D721Med (cell line): ENCODE measurements around the gene ACP5.

Experiments
- DNase-seq: peaks from one replicate; pipeline ENCODE4 v3.0.0; 2011; ENCODE audit warnings: low spot score; ENCODE audit not compliant: insufficient read length
- FAIRE-seq: peaks from 2 replicates; lab custom pipeline; 2011; peaks lifted over from hg19 to GRCh38; lab: Jason Lieb, UNC
- TF ChIP-seq, protein P1 (sequence below): IDR thresholded peaks from 2 replicates; pipeline ENCODE4 v1.5.1; 2012; ENCODE audit warnings: mild to moderate bottlenecking, control low read depth; ENCODE audit not compliant: insufficient read depth; ENCODE audit errors: missing control alignments

ACP5 gene

DNA sequence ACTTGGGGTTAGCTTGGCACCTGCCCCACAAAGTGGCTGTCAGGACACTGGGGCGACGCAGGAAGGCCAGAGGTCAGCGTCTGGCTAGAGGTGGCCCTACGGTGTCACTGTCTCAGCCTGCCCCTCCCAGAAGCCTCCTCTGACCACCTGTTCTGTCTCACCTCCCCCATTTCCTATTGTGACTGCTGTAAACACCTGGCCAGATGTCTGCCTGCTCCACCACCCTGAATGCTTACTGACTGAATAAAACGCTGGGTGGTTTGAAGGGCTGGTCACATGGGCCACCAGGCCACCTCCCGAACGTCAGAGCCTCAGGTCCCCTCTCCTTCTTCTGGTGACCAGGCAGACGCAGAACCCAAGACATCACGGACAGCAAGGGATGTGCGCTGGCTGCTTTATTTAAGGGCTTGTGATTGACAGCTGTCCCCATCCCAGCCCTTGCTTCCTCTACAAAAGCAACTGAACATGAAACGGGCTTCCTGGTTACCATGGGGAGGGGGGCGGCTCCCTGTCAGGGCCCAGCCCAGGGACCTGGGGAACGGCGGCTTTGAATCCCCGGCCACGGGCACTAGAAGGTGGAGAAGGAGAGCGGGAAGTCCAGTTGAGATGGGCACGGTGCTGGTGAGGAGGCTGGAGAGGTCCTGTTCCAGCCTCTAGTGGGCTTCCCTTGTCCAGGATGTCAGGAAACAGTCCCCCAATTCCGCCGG lies 24.6 kb downstream of the ACP5 start:
- DNase-seq (no peak), FAIRE-seq (no peak)
- TF ChIP-seq, protein P1, sequence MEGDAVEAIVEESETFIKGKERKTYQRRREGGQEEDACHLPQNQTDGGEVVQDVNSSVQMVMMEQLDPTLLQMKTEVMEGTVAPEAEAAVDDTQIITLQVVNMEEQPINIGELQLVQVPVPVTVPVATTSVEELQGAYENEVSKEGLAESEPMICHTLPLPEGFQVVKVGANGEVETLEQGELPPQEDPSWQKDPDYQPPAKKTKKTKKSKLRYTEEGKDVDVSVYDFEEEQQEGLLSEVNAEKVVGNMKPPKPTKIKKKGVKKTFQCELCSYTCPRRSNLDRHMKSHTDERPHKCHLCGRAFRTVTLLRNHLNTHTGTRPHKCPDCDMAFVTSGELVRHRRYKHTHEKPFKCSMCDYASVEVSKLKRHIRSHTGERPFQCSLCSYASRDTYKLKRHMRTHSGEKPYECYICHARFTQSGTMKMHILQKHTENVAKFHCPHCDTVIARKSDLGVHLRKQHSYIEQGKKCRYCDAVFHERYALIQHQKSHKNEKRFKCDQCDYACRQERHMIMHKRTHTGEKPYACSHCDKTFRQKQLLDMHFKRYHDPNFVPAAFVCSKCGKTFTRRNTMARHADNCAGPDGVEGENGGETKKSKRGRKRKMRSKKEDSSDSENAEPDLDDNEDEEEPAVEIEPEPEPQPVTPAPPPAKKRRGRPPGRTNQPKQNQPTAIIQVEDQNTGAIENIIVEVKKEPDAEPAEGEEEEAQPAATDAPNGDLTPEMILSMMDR, result no peak

DNA sequence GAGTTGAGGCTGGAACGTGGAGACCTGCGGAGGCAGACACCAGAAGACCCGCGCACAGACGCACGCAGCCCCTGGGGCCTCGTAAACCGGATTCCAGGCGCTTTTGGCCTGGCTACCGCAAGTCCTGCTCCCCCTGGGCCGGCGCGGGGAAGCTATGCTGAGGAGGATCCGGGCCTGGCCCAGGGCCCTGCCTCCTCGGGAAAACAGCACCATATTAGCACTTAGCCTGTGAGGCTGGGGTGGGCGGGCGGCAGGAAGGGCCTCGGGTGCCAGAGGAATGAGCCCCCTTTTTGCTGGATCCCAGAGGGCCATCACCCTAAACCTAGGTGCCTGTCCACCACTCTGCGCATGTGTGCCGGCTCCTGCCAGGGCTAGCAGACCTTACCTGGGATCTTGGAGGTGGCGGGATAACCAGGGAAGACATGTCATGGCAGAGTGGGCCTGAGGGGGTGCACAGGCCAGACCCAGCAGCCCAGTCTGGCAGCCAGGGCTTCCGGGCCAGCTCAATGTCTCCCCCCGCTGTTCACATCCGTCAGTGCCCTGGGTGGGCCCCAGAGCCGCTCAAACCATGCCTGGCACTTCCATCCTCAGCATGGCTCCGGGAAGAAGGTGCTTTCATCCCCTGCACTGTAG lies 25.7 kb downstream of the ACP5 start:
- no peak for FAIRE-seq
- TF ChIP-seq, protein P1, result peak; percentile 21
- no peak for DNase-seq

DNA sequence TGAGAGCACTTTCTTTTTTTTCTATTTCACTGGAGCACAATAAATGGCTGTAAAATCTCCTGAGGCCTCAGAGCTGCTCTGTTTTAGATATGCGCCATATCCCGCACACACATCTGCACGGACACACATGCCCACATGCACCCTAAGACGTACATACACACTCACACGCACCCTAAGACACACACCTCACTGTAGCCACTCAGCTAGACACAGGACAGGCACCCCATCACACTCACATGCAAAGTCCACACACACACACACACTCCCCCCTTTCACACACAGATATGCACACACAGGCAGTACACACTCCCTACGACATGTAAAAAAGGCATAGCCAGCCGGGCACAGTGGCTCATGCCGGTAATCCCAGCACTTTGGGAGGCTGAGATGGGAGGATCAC lies 27.2 kb downstream of the ACP5 start:
- TF ChIP-seq, protein P1, result no peak
- DNase-seq, result no peak
- no peak for FAIRE-seq

DNA sequence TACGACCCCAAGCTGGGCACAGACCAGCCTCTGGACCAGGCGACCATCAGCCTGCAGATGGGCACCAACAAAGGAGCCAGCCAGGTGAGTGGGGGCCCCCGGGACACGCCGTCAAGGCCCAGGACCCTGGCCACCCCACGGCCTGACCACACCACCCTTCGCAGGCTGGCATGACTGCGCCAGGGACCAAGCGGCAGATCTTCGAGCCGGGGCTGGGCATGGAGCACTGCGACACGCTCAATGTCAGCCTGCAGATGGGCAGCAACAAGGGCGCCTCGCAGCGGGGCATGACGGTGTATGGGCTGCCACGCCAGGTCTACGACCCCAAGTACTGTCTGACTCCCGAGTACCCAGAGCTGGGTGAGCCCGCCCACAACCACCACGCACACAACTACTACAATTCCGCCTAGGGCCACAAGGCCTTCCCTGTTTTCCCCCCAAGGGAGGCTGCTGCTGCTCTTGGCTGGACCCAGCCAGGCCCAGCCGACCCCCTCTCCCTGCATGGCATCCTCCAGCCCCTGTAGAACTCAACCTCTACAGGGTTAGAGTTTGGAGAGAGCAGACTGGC lies 28.0 kb downstream of the ACP5 start:
- DNase-seq, result no peak
- no peak for FAIRE-seq
- TF ChIP-seq, protein P1, result no peak

DNA sequence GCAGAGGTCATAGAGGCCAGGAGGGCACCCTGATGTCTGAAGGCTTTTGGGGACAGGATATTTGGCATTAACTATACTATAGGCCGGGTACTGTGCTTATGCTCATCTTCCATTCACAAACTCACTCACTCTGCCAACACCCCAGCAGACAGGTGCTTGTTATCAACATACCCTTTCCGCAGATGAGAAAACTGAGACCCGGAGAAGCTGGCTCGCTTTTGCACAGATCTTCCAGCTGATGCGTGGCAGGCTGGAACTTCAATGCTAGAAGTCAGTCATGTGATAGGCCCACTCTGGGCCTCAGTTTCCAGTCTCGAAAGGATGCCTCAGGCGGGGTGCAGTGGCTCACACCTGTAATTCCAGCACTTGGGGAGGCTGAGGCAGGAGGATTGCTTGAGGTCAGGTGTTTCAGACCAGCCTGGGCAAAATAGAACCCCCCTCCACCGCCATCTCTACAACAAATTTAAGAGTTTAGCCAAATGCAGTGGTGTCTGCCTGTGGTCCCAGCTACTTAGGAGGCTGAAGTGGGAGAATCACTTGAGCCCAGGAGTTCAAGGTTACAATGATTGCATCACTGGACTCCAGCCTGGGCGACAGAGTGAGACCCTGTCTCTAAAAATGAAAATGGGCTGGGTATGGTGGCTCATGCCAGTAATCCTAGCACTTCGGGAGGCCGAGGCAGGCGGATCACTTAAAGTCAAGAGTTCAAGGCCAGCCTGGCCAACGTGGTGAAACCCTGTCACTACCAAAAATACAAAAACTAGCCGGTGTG lies 29.3 kb downstream of the ACP5 start:
- TF ChIP-seq, protein P1, result no peak
- FAIRE-seq, result no peak
- no peak for DNase-seq

DNA sequence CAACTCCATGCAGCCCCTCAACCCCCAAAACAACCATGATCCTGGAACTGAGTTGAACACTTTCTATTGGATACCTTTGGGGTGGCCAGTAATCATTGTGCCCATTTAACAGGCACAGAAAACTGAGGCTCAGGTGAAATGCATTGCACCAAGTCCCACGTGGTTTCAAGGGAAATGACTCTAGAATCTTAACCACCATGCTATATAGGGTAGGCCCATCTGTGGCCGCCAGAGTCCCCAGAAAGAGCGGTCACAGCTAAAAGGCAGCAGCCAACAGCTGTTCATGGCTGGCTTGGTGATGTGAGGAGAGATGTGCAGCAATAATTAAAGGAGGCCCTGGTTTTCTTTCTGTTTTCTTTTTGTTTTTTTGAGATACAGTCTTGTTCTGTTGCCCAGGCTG lies 36.2 kb downstream of the ACP5 start:
- no peak for DNase-seq
- no peak for FAIRE-seq
- TF ChIP-seq, protein P1, result no peak
